Nephron (organoid): ENCODE results near the gene GXYLT2.

Source experiments
- H3K27ac Mint-ChIP-seq, 3 experiments: 2 replicates each; pipeline ENCODE4 v1.8.0; 2020; ENCODE audit warnings: mixed read lengths in 3 of 3, mild to moderate bottlenecking in 2 of 3, moderate library complexity in 1 of 3
- H3K27me3 Mint-ChIP-seq: 2 replicates; pipeline ENCODE4 v1.8.0; 2021; ENCODE audit warnings: low read depth, mild to moderate bottlenecking, moderate library complexity, mixed read lengths
- H3K36me3 Mint-ChIP-seq: 2 replicates; pipeline ENCODE4 v1.8.0; 2020; ENCODE audit warnings: low read depth, mixed read lengths
- H3K4me1 Mint-ChIP-seq: 2 replicates; pipeline ENCODE4 v1.8.0; 2020; ENCODE audit warnings: mixed read lengths
- H3K4me3 Mint-ChIP-seq, 3 experiments: 2 replicates each; pipeline ENCODE4 v1.8.0; 2020; ENCODE audit warnings: mild to moderate bottlenecking in 3 of 3, mixed read lengths in 3 of 3, moderate library complexity in 2 of 3
- H3K9me3 Mint-ChIP-seq: 2 replicates; pipeline ENCODE4 v1.8.0; 2020; ENCODE audit warnings: mixed read lengths
- CTCF ChIP-seq, 3 experiments: fragments of 200-600 bp; sonication (generic); IDR thresholded peaks; one replicate each; pipeline ENCODE4 v1.5.0; 2021; ENCODE audit warnings: antibody characterized with exemption in 3 of 3; ENCODE audit not compliant: unreplicated experiment in 3 of 3

Gene GXYLT2

GRCh38 chr3:72890166-72890925 lies 2.5 kb downstream of the GXYLT2 start:
- Mint-ChIP-seq H3K27me3 (no peaks in the 10 kb centered on the region), H3K9me3 (no peaks in the 10 kb centered on the region), H3K36me3 (peaks cover 4% of the 10 kb centered on the region), H3K4me1 (peaks cover 58% of the 10 kb centered on the region), H3K4me3 (peak overlapping the region; percentile 84 to 91 (median 87)), H3K27ac (peak overlapping the region; percentile 95 to 98 (median 96))
- TF ChIP-seq CTCF (IDR thresholded peaks at IDR 0.05; ENCODE audit: unreplicated experiment in 3 of 3) = no peak

- no peaks in the 10 kb centered on the region for H3K9me3 Mint-ChIP-seq
- H3K36me3 Mint-ChIP-seq = peaks cover 4% of the 10 kb centered on the region
- peak overlapping the region; percentile 54 to 91 (median 87) for H3K4me3 Mint-ChIP-seq
- TF ChIP-seq CTCF (IDR thresholded peaks at IDR 0.05; ENCODE audit: unreplicated experiment in 3 of 3) = no peak
- H3K27ac Mint-ChIP-seq = peak overlapping the region; percentile 95 to 98 (median 96)
- peaks cover 65% of the 10 kb centered on the region for H3K4me1 Mint-ChIP-seq
- H3K27me3 Mint-ChIP-seq = no peaks in the 10 kb centered on the region
Measured at GRCh38 chr3:72891053-72891855, 3.4 kb downstream of the GXYLT2 start.

GRCh38 chr3:72892081-72892775 lies 4.4 kb downstream of the GXYLT2 start:
- peaks cover 65% of the 10 kb centered on the region for H3K4me1 Mint-ChIP-seq
- H3K36me3 Mint-ChIP-seq = peaks cover 4% of the 10 kb centered on the region
- H3K27ac Mint-ChIP-seq = peak overlapping the region; percentile 95 to 98 (median 96)
- H3K27me3 Mint-ChIP-seq = no peaks in the 10 kb centered on the region
- no peaks in the 10 kb centered on the region for H3K9me3 Mint-ChIP-seq
- peak overlapping the region in 2 of 3 experiments; percentile 33 to 38 for H3K4me3 Mint-ChIP-seq
- TF ChIP-seq CTCF (IDR thresholded peaks at IDR 0.05; ENCODE audit: unreplicated experiment in 3 of 3) = no peak

GRCh38 chr3:72892870-72893269 lies 5.0 kb downstream of the GXYLT2 start:
- peak in 1 of 3 experiments; percentile 12 for TF ChIP-seq CTCF (IDR thresholded peaks at IDR 0.05; ENCODE audit: unreplicated experiment in 3 of 3)
- Mint-ChIP-seq H3K27ac (peak overlapping the region; percentile 25 to 98 (median 96)), H3K4me1 (peaks cover 65% of the 10 kb centered on the region), H3K4me3 (peak overlapping the region in 2 of 3 experiments; percentile 6 to 37), H3K27me3 (no peaks in the 10 kb centered on the region), H3K36me3 (peaks cover 4% of the 10 kb centered on the region), H3K9me3 (no peaks in the 10 kb centered on the region)

GRCh38 chr3:72894976-72895552 lies 7.2 kb downstream of the GXYLT2 start:
- TF ChIP-seq CTCF (IDR thresholded peaks at IDR 0.05; ENCODE audit: unreplicated experiment in 3 of 3) = no peak
- no peak overlapping the region for H3K4me3 Mint-ChIP-seq
- peaks cover 8% of the 10 kb centered on the region for H3K36me3 Mint-ChIP-seq
- H3K27me3 Mint-ChIP-seq = no peaks in the 10 kb centered on the region
- no peaks in the 10 kb centered on the region for H3K9me3 Mint-ChIP-seq
- no peak overlapping the region for H3K27ac Mint-ChIP-seq
- peaks cover 74% of the 10 kb centered on the region for H3K4me1 Mint-ChIP-seq
